Suprapubic skin (tissue), 4 donors: ENCODE measurements around the gene RTP5.

Experiments
- CTCF ChIP-seq, 2 donors: fragments of 200-600 bp in 1 of 2; fragments of 450-650 bp in 1 of 2; sonication (generic) in 1 of 2; IDR thresholded peaks; one replicate each; pipeline ENCODE4 v1.5.1; 2016 to 2019; ENCODE audit warnings: antibody characterized with exemption in 2 of 2, mild to moderate bottlenecking in 1 of 2, moderate library complexity in 1 of 2
- EP300 ChIP-seq: sonication (generic); formaldehyde crosslinking; IDR thresholded peaks from one replicate; pipeline ENCODE4 v1.6.1; 2017; ENCODE audit warnings: antibody characterized with exemption
- POLR2A ChIP-seq, 2 donors: fragments of 450-650 bp; IDR thresholded peaks; one replicate each; pipeline ENCODE4 v1.6.1; 2017; ENCODE audit warnings: antibody characterized with exemption in 2 of 2, mild to moderate bottlenecking in 2 of 2, moderate library complexity in 2 of 2
- POLR2AphosphoS5 ChIP-seq, 3 donors: sonication (generic); formaldehyde crosslinking; IDR thresholded peaks; one replicate each; pipeline ENCODE4 v1.6.1; 2017; ENCODE audit warnings: antibody characterized with exemption in 3 of 3

- TF ChIP-seq POLR2A (IDR thresholded peaks at IDR 0.05), result no peak
- no peak for TF ChIP-seq CTCF (IDR thresholded peaks at IDR 0.05)
- TF ChIP-seq EP300, result no peak
- no peak for TF ChIP-seq POLR2AphosphoS5 (IDR thresholded peaks at IDR 0.05)
Observed at GRCh38 chr2:241863536-241863954, 6.0 kb upstream of the RTP5 start.
